ENCODE results near the gene ESYT2.

Gene ESYT2

DNA sequence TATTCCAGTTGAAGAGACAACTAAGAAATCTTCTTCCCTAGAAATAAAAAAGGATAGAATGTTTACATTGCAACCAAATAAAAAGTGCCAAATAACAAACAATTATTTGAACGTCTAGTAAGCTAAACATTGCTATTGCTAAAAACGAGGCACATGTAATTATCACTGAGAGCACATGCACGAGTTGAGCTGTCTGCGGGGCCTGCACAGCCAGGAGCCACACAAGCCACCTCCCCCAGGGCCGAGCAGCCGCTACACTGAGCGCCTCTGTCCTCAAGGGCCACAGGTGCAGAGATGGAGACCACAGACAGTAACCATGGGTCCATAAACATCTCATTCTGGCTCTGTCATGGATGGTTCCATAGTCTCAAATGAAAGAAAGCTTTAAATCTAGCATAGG is 141.9 kb downstream of the ESYT2 start:
- no peak overlapping the region for H3K9ac ChIP-seq (ENCODE audit: low read depth in 1 of 2, low read length in 2 of 2)
- H3K9me3 ChIP-seq (ENCODE audit: control insufficient read depth in 2 of 2, low read length in 2 of 2) = no peaks in the 10 kb centered on the region
- H3K4me1 ChIP-seq (ENCODE audit: control insufficient read depth in 2 of 2, insufficient read depth in 2 of 2, low read length in 2 of 2) = no peaks in the 10 kb centered on the region
- H3K27ac ChIP-seq (ENCODE audit: low read depth in 2 of 2, low read length in 2 of 2) = no peak overlapping the region
- H3K36me3 ChIP-seq (ENCODE audit: control insufficient read depth in 2 of 2, insufficient read depth in 2 of 2, low read length in 2 of 2) = peaks cover 2 to 16% of the 10 kb centered on the region in 2 donors
- no peak overlapping the region for H3K4me3 ChIP-seq (ENCODE audit: low read length in 2 of 2)
- no peaks in the 10 kb centered on the region for H3K27me3 ChIP-seq (ENCODE audit: control insufficient read depth in 2 of 2, insufficient read depth in 2 of 2, low read length in 2 of 2)

DNA sequence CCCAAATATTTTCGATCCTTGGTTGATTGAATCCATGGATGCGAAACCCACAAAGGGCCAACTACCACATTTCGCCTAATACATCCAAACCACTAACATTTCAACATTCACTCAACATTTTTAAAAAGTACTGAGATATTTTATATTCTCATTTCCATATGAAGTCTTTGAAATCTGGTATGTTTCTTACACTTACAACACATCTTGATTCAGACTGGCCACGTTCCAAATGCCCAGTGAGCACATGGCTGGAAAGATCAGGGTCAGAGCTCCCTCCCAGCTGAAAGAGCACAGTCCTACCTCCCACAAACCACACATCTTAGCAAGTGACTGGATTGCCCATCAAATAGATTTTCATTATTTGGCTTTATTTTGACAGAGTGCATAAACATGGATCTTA is 143.6 kb downstream of the ESYT2 start:
- no peak overlapping the region for H3K4me3 ChIP-seq (ENCODE audit: low read length in 2 of 2)
- H3K9ac ChIP-seq (ENCODE audit: low read depth in 1 of 2, low read length in 2 of 2) = no peak overlapping the region
- peaks cover 2 to 11% of the 10 kb centered on the region in 2 donors for H3K36me3 ChIP-seq (ENCODE audit: control insufficient read depth in 2 of 2, insufficient read depth in 2 of 2, low read length in 2 of 2)
- no peaks in the 10 kb centered on the region for H3K4me1 ChIP-seq (ENCODE audit: control insufficient read depth in 2 of 2, insufficient read depth in 2 of 2, low read length in 2 of 2)
- H3K27ac ChIP-seq (ENCODE audit: low read depth in 2 of 2, low read length in 2 of 2) = no peak overlapping the region
- no peaks in the 10 kb centered on the region for H3K27me3 ChIP-seq (ENCODE audit: control insufficient read depth in 2 of 2, insufficient read depth in 2 of 2, low read length in 2 of 2)
- H3K9me3 ChIP-seq (ENCODE audit: control insufficient read depth in 2 of 2, low read length in 2 of 2) = no peaks in the 10 kb centered on the region

DNA sequence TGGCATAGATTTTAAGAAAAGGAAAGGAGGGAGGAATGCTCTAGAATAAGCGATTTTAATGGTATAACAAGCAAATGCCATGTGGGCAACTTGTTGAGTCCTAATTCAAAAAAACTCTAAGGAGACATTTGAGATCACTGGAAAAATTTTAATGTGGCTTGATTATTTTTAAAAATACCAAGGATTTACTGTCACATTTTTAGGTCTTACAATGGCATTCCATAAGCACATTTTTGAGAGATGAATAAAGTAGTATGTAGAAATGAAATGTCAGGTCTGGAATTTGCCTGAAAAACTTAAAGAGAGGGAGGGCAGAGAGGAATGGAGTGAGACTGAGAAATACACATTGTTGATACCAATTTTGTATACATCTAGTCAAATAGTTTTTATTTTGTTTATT is 145.0 kb downstream of the ESYT2 start:
- H3K27me3 ChIP-seq (ENCODE audit: control insufficient read depth in 2 of 2, insufficient read depth in 2 of 2, low read length in 2 of 2) = no peaks in the 10 kb centered on the region
- H3K27ac ChIP-seq (ENCODE audit: low read depth in 2 of 2, low read length in 2 of 2) = no peak overlapping the region
- peaks cover 2 to 11% of the 10 kb centered on the region in 2 donors for H3K36me3 ChIP-seq (ENCODE audit: control insufficient read depth in 2 of 2, insufficient read depth in 2 of 2, low read length in 2 of 2)
- H3K9ac ChIP-seq (ENCODE audit: low read depth in 1 of 2, low read length in 2 of 2) = no peak overlapping the region
- no peak overlapping the region for H3K4me3 ChIP-seq (ENCODE audit: low read length in 2 of 2)
- H3K4me1 ChIP-seq (ENCODE audit: control insufficient read depth in 2 of 2, insufficient read depth in 2 of 2, low read length in 2 of 2) = no peaks in the 10 kb centered on the region
- no peaks in the 10 kb centered on the region for H3K9me3 ChIP-seq (ENCODE audit: control insufficient read depth in 2 of 2, low read length in 2 of 2)

DNA sequence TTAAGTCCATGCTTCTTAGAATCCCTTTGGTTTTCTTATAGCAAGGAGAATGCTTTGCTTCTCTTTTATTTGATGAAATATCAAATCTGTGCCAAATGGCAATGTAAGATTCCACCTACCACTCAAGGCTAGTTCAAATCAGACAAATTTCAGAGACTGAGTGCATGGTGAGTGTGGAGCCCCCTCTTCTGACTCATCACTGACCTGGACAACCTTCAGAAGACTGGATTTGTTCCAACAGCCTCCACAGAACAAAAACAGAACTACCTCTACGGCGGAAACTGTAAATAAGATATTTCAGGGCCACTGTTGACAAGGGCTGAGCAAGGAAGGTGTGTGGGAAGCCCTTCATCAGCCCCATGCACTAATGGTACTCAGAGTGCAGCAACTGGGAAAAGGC is 145.8 kb downstream of the ESYT2 start:
- Histone ChIP-seq H3K27me3 (ENCODE audit: control insufficient read depth in 2 of 2, insufficient read depth in 2 of 2, low read length in 2 of 2) (no peaks in the 10 kb centered on the region), H3K9ac (ENCODE audit: low read depth in 1 of 2, low read length in 2 of 2) (no peak overlapping the region), H3K9me3 (ENCODE audit: control insufficient read depth in 2 of 2, low read length in 2 of 2) (no peaks in the 10 kb centered on the region), H3K4me3 (ENCODE audit: low read length in 2 of 2) (no peak overlapping the region), H3K36me3 (ENCODE audit: control insufficient read depth in 2 of 2, insufficient read depth in 2 of 2, low read length in 2 of 2) (peaks cover 2 to 10% of the 10 kb centered on the region in 2 donors), H3K4me1 (ENCODE audit: control insufficient read depth in 2 of 2, insufficient read depth in 2 of 2, low read length in 2 of 2) (no peaks in the 10 kb centered on the region), H3K27ac (ENCODE audit: low read depth in 2 of 2, low read length in 2 of 2) (no peak overlapping the region)

DNA sequence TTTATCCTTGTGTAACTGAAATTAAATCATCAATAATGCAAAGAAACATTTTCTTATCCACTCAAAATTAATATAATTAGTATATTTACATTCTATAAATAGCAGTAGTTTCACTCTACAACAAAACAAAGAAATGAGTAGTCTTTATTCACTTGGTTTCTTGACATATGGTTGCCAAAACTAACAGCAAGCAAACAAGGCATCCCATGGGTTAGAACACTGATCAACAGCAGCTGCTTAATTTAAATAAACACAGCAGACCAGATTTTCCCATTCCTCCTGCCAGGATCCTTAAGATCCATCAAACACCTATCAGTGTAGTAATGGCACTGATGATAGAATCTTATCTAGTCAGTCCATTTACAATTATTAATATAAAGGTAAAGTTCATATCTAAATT is 146.9 kb downstream of the ESYT2 start:
- no peaks in the 10 kb centered on the region for H3K4me1 ChIP-seq (ENCODE audit: control insufficient read depth in 2 of 2, insufficient read depth in 2 of 2, low read length in 2 of 2)
- no peak overlapping the region for H3K4me3 ChIP-seq (ENCODE audit: low read length in 2 of 2)
- H3K27me3 ChIP-seq (ENCODE audit: control insufficient read depth in 2 of 2, insufficient read depth in 2 of 2, low read length in 2 of 2) = no peaks in the 10 kb centered on the region
- no peak overlapping the region for H3K9ac ChIP-seq (ENCODE audit: low read depth in 1 of 2, low read length in 2 of 2)
- H3K27ac ChIP-seq (ENCODE audit: low read depth in 2 of 2, low read length in 2 of 2) = no peak overlapping the region
- H3K9me3 ChIP-seq (ENCODE audit: control insufficient read depth in 2 of 2, low read length in 2 of 2) = no peaks in the 10 kb centered on the region
- H3K36me3 ChIP-seq (ENCODE audit: control insufficient read depth in 2 of 2, insufficient read depth in 2 of 2, low read length in 2 of 2) = peaks cover 2 to 6% of the 10 kb centered on the region in 2 donors
